ENCODE data around the gene KCNQ1.

KCNQ1 gene

GRCh38 chr11:2664791-2665525, 220.2 kb downstream of the KCNQ1 start:
- DNase-seq = no peak
- Histone ChIP-seq H3K4me3 (ENCODE audit: insufficient read depth, low read depth, low read length, poor library complexity, severe bottlenecking) (no peak overlapping the region), H3K27me3 (replicated peaks; ENCODE audit: control insufficient read depth, insufficient read depth, low read length, poor library complexity, severe bottlenecking) (no peaks in the 10 kb centered on the region), H3K36me3 (ENCODE audit: control insufficient read depth, insufficient read depth, low read length) (no peaks in the 10 kb centered on the region), H3K4me1 (ENCODE audit: control insufficient read depth, insufficient read depth, low read length, poor library complexity, severe bottlenecking) (no peaks in the 10 kb centered on the region), H3K9me3 (ENCODE audit: control insufficient read depth, low read length) (no peaks in the 10 kb centered on the region), H3K27ac (ENCODE audit: insufficient read depth, low read length, poor library complexity, severe bottlenecking) (no peak overlapping the region)

GRCh38 chr11:2665526-2666400, 221.0 kb downstream of the KCNQ1 start:
- Histone ChIP-seq H3K27me3 (replicated peaks; ENCODE audit: control insufficient read depth, insufficient read depth, low read length, poor library complexity, severe bottlenecking) (no peaks in the 10 kb centered on the region), H3K27ac (ENCODE audit: insufficient read depth, low read length, poor library complexity, severe bottlenecking) (no peak overlapping the region), H3K4me1 (ENCODE audit: control insufficient read depth, insufficient read depth, low read length, poor library complexity, severe bottlenecking) (no peaks in the 10 kb centered on the region), H3K4me3 (ENCODE audit: insufficient read depth, low read depth, low read length, poor library complexity, severe bottlenecking) (no peak overlapping the region), H3K36me3 (ENCODE audit: control insufficient read depth, insufficient read depth, low read length) (no peaks in the 10 kb centered on the region), H3K9me3 (ENCODE audit: control insufficient read depth, low read length) (no peaks in the 10 kb centered on the region)
- DNase-seq = no peak

- no peak overlapping the region for H3K27ac ChIP-seq (ENCODE audit: insufficient read depth, low read length, poor library complexity, severe bottlenecking)
- no peaks in the 10 kb centered on the region for H3K27me3 ChIP-seq (replicated peaks; ENCODE audit: control insufficient read depth, insufficient read depth, low read length, poor library complexity, severe bottlenecking)
- no peak for DNase-seq
- H3K9me3 ChIP-seq (ENCODE audit: control insufficient read depth, low read length) = no peaks in the 10 kb centered on the region
- no peaks in the 10 kb centered on the region for H3K4me1 ChIP-seq (ENCODE audit: control insufficient read depth, insufficient read depth, low read length, poor library complexity, severe bottlenecking)
- H3K4me3 ChIP-seq (ENCODE audit: insufficient read depth, low read depth, low read length, poor library complexity, severe bottlenecking) = no peak overlapping the region
- no peaks in the 10 kb centered on the region for H3K36me3 ChIP-seq (ENCODE audit: control insufficient read depth, insufficient read depth, low read length)
These were observed 221.6 kb downstream of the KCNQ1 start for GRCh38 chr11:2666401-2666741.

- Histone ChIP-seq H3K27ac (ENCODE audit: insufficient read depth, low read length, poor library complexity, severe bottlenecking) (no peak overlapping the region), H3K27me3 (replicated peaks; ENCODE audit: control insufficient read depth, insufficient read depth, low read length, poor library complexity, severe bottlenecking) (no peaks in the 10 kb centered on the region), H3K9me3 (ENCODE audit: control insufficient read depth, low read length) (no peaks in the 10 kb centered on the region), H3K4me3 (ENCODE audit: insufficient read depth, low read depth, low read length, poor library complexity, severe bottlenecking) (no peak overlapping the region), H3K4me1 (ENCODE audit: control insufficient read depth, insufficient read depth, low read length, poor library complexity, severe bottlenecking) (no peaks in the 10 kb centered on the region), H3K36me3 (ENCODE audit: control insufficient read depth, insufficient read depth, low read length) (no peaks in the 10 kb centered on the region)
- DNase-seq = no peak
These were observed 222.2 kb downstream of the KCNQ1 start for GRCh38 chr11:2666828-2667570.

GRCh38 chr11:2667940-2668339, 223.1 kb downstream of the KCNQ1 start:
- no peak overlapping the region for H3K27ac ChIP-seq (ENCODE audit: insufficient read depth, low read length, poor library complexity, severe bottlenecking)

GRCh38 chr11:2668876-2669275, 224.1 kb downstream of the KCNQ1 start:
- no peak overlapping the region for H3K27ac ChIP-seq (ENCODE audit: insufficient read depth, low read length, poor library complexity, severe bottlenecking)
- no peaks in the 10 kb centered on the region for H3K27me3 ChIP-seq (replicated peaks; ENCODE audit: control insufficient read depth, insufficient read depth, low read length, poor library complexity, severe bottlenecking)
- H3K4me1 ChIP-seq (ENCODE audit: control insufficient read depth, insufficient read depth, low read length, poor library complexity, severe bottlenecking) = no peaks in the 10 kb centered on the region
- no peaks in the 10 kb centered on the region for H3K36me3 ChIP-seq (ENCODE audit: control insufficient read depth, insufficient read depth, low read length)
- no peak overlapping the region for H3K4me3 ChIP-seq (ENCODE audit: insufficient read depth, low read depth, low read length, poor library complexity, severe bottlenecking)
- no peak for DNase-seq
- no peaks in the 10 kb centered on the region for H3K9me3 ChIP-seq (ENCODE audit: control insufficient read depth, low read length)

More at GRCh38 chr11:2667940-2668339, 223.1 kb downstream of the KCNQ1 start:
- Histone ChIP-seq H3K27me3 (replicated peaks; ENCODE audit: control insufficient read depth, insufficient read depth, low read length, poor library complexity, severe bottlenecking) (no peaks in the 10 kb centered on the region), H3K36me3 (ENCODE audit: control insufficient read depth, insufficient read depth, low read length) (no peaks in the 10 kb centered on the region), H3K4me1 (ENCODE audit: control insufficient read depth, insufficient read depth, low read length, poor library complexity, severe bottlenecking) (no peaks in the 10 kb centered on the region), H3K4me3 (ENCODE audit: insufficient read depth, low read depth, low read length, poor library complexity, severe bottlenecking) (no peak overlapping the region), H3K9me3 (ENCODE audit: control insufficient read depth, low read length) (no peaks in the 10 kb centered on the region)
- DNase-seq = no peak

- Histone ChIP-seq H3K36me3 (ENCODE audit: control insufficient read depth, insufficient read depth, low read length) (no peaks in the 10 kb centered on the region), H3K4me3 (ENCODE audit: insufficient read depth, low read depth, low read length, poor library complexity, severe bottlenecking) (no peak overlapping the region), H3K27ac (ENCODE audit: insufficient read depth, low read length, poor library complexity, severe bottlenecking) (no peak overlapping the region), H3K9me3 (ENCODE audit: control insufficient read depth, low read length) (no peaks in the 10 kb centered on the region), H3K27me3 (replicated peaks; ENCODE audit: control insufficient read depth, insufficient read depth, low read length, poor library complexity, severe bottlenecking) (no peaks in the 10 kb centered on the region), H3K4me1 (ENCODE audit: control insufficient read depth, insufficient read depth, low read length, poor library complexity, severe bottlenecking) (no peaks in the 10 kb centered on the region)
- DNase-seq = no peak
These were observed 225.0 kb downstream of the KCNQ1 start for GRCh38 chr11:2669634-2670469.

GRCh38 chr11:2670541-2671100, 225.8 kb downstream of the KCNQ1 start:
- Histone ChIP-seq H3K27me3 (replicated peaks; ENCODE audit: control insufficient read depth, insufficient read depth, low read length, poor library complexity, severe bottlenecking) (no peaks in the 10 kb centered on the region), H3K4me3 (ENCODE audit: insufficient read depth, low read depth, low read length, poor library complexity, severe bottlenecking) (no peak overlapping the region), H3K27ac (ENCODE audit: insufficient read depth, low read length, poor library complexity, severe bottlenecking) (no peak overlapping the region), H3K4me1 (ENCODE audit: control insufficient read depth, insufficient read depth, low read length, poor library complexity, severe bottlenecking) (no peaks in the 10 kb centered on the region), H3K9me3 (ENCODE audit: control insufficient read depth, low read length) (no peaks in the 10 kb centered on the region), H3K36me3 (ENCODE audit: control insufficient read depth, insufficient read depth, low read length) (no peaks in the 10 kb centered on the region)
- DNase-seq = no peak

- Histone ChIP-seq H3K4me1 (ENCODE audit: control insufficient read depth, insufficient read depth, low read length, poor library complexity, severe bottlenecking) (no peaks in the 10 kb centered on the region), H3K27me3 (replicated peaks; ENCODE audit: control insufficient read depth, insufficient read depth, low read length, poor library complexity, severe bottlenecking) (no peaks in the 10 kb centered on the region), H3K4me3 (ENCODE audit: insufficient read depth, low read depth, low read length, poor library complexity, severe bottlenecking) (no peak overlapping the region), H3K36me3 (ENCODE audit: control insufficient read depth, insufficient read depth, low read length) (no peaks in the 10 kb centered on the region), H3K27ac (ENCODE audit: insufficient read depth, low read length, poor library complexity, severe bottlenecking) (no peak overlapping the region), H3K9me3 (ENCODE audit: control insufficient read depth, low read length) (no peaks in the 10 kb centered on the region)
- no peak for DNase-seq
These were observed 226.9 kb downstream of the KCNQ1 start for GRCh38 chr11:2671748-2672147.
